Liver (tissue), 9 donors: ENCODE measurements around the gene CISTR. TPM values are rescaled to one million over a fixed set of nuclear protein-coding genes. Genes with fewer than 3 reads are reported as not detected.

Experiments
- DNase-seq: peaks from one replicate; pipeline ENCODE4 v3.0.0-alpha.2; 2017; ENCODE audit warnings: low spot score
- H3K27ac ChIP-seq, 2 donors: one replicate each; pipeline ENCODE4 v1.7.0; 2013; ENCODE audit warnings: inconsistent platforms in 2 of 2, low read length in 2 of 2, control low read depth in 1 of 2, low read depth in 1 of 2, mild to moderate bottlenecking in 1 of 2
- H3K27me3 ChIP-seq, 4 donors: one replicate each; pipeline versions ENCODE4 v1.6.1 to v1.7.0; 2013; ENCODE audit warnings: low read length in 3 of 4, inconsistent platforms in 1 of 4, mild to moderate bottlenecking in 1 of 4, moderate library complexity in 1 of 4; ENCODE audit not compliant: control insufficient read depth in 4 of 4, insufficient read depth in 4 of 4
- H3K36me3 ChIP-seq, 4 donors: one replicate each; pipeline versions ENCODE4 v1.6.1 to v1.7.0; 2013; ENCODE audit warnings: low read length in 3 of 4, mild to moderate bottlenecking in 3 of 4, low read depth in 1 of 4, moderate library complexity in 1 of 4; ENCODE audit not compliant: control insufficient read depth in 4 of 4, insufficient read depth in 3 of 4
- H3K4me1 ChIP-seq, 4 donors: one replicate each; pipeline versions ENCODE4 v1.6.1 to v1.7.0; 2013; ENCODE audit warnings: low read length in 3 of 4, mild to moderate bottlenecking in 3 of 4, moderate library complexity in 1 of 4; ENCODE audit not compliant: control insufficient read depth in 4 of 4, insufficient read depth in 4 of 4
- H3K4me3 ChIP-seq, 3 donors: one replicate each; pipeline versions ENCODE4 v1.6.1 to v1.7.0; 2013; ENCODE audit warnings: low read length in 3 of 3, control low read depth in 1 of 3, low read depth in 1 of 3, mild to moderate bottlenecking in 1 of 3
- H3K9ac ChIP-seq, 2 donors: one replicate each; pipeline ENCODE4 v1.7.0; 2013; ENCODE audit warnings: low read length in 2 of 2, mild to moderate bottlenecking in 2 of 2, moderate library complexity in 2 of 2, control low read depth in 1 of 2, low read depth in 1 of 2
- H3K9me3 ChIP-seq, 4 donors: one replicate each; pipeline versions ENCODE4 v1.6.1 to v1.7.0; 2013; ENCODE audit warnings: low read length in 3 of 4; ENCODE audit not compliant: control insufficient read depth in 4 of 4
- ATF3 ChIP-seq: IDR thresholded peaks from 2 replicates; pipeline ENCODE4 v1.6.1; 2016; ENCODE audit warnings: antibody characterized with exemption
- CTCF ChIP-seq: fragments of 150-350 bp; IDR thresholded peaks from 2 replicates; pipeline ENCODE4 v1.5.1; 2017; ENCODE audit warnings: improper control_type of control experiment, low read depth, low read length; ENCODE audit not compliant: missing input control
- EGR1 ChIP-seq, 2 donors: IDR thresholded peaks; 2 replicates each; pipeline ENCODE4 v1.6.1; 2016 to 2018; ENCODE audit warnings: antibody characterized with exemption in 2 of 2, low read depth in 2 of 2
- FOXA1 ChIP-seq: IDR thresholded peaks from 2 replicates; pipeline ENCODE4 v1.6.1; 2016; ENCODE audit warnings: antibody characterized with exemption
- FOXA2 ChIP-seq: IDR thresholded peaks from 2 replicates; pipeline ENCODE4 v1.6.1; 2016; ENCODE audit warnings: antibody characterized with exemption
- GABPA ChIP-seq, 2 donors: IDR thresholded peaks in 1 of 2; conservative IDR thresholded peaks in 1 of 2; 2 replicates each; pipeline ENCODE4 v1.6.1; 2016; ENCODE audit warnings: antibody characterized with exemption in 2 of 2, mild to moderate bottlenecking in 1 of 2, moderate library complexity in 1 of 2
- HNF4A ChIP-seq, 2 donors: conservative IDR thresholded peaks; 2 replicates each; pipeline ENCODE4 v1.6.1; 2016; ENCODE audit warnings: antibody characterized with exemption in 2 of 2, mild to moderate bottlenecking in 2 of 2
- HNF4G ChIP-seq: IDR thresholded peaks from 2 replicates; pipeline ENCODE4 v1.6.1; 2016; ENCODE audit warnings: antibody characterized with exemption
- MAX ChIP-seq: IDR thresholded peaks from 2 replicates; pipeline ENCODE4 v1.6.1; 2016; ENCODE audit warnings: antibody characterized with exemption
- NR2F2 ChIP-seq: IDR thresholded peaks from 2 replicates; pipeline ENCODE4 v1.6.1; 2016; ENCODE audit warnings: antibody characterized with exemption
- RAD21 ChIP-seq, 2 donors: IDR thresholded peaks; 2 replicates each; pipeline ENCODE4 v1.6.1; 2016; ENCODE audit warnings: antibody characterized with exemption in 2 of 2, mild to moderate bottlenecking in 2 of 2
- RXRA ChIP-seq, 2 donors: IDR thresholded peaks; 2 replicates each; pipeline ENCODE4 v1.6.1; 2017 to 2018; ENCODE audit warnings: antibody characterized with exemption in 2 of 2, mild to moderate bottlenecking in 1 of 2
- TAF1 ChIP-seq: conservative IDR thresholded peaks from 2 replicates; pipeline ENCODE4 v1.6.1; 2016; ENCODE audit warnings: antibody characterized with exemption, mild to moderate bottlenecking
- YY1 ChIP-seq: IDR thresholded peaks from 2 replicates; pipeline ENCODE4 v1.6.1; 2016; ENCODE audit warnings: antibody characterized with exemption, mild to moderate bottlenecking
- ZBTB33 ChIP-seq: IDR thresholded peaks from 2 replicates; pipeline ENCODE4 v1.6.1; 2016; ENCODE audit warnings: antibody characterized with exemption
- WGBS: extraction: QIAGEN DNeasy Blood & Tissue Kit; methylation state at CpG from one replicate; pipeline ENCODE4 v1.1.7; 2013; 5-methylcytosine and 5-hydroxymethylcytosine counted together
- polyA plus RNA-seq, 2 donors: library from polyadenylated mRNA; stranded (reverse) in 1 of 2; unstranded in 1 of 2; fragments of 200-250 nt in 1 of 2; fragments of >200 nt in 1 of 2; fragmentation: Nextera tagmentation in 1 of 2; extraction: Ambion mirVana in 1 of 2; gene quantifications; one replicate each; pipeline versions ENCODE4 v1.2.1 to v1.2.3, GENCODE V29; 2013 to 2015
- total RNA-seq, 2 donors: library from RNA; depleted of rRNA; stranded (reverse); fragments of >200 nt; gene quantifications; one replicate each; pipeline ENCODE4 v1.2.3, GENCODE V29; 2014
- donor health status: healthy.
- donor health status: healthy.
- donor health status: healthy.
- donor health status: healthy.
- donor health status: healthy.

CISTR gene
- total and polyA plus RNA-seq, 4 donors = not detected

- TF ChIP-seq ZBTB33 = no peak
Observed at GRCh38 chr12:53714004-53714403, 37.8 kb downstream of the CISTR start (continued).

- no peak for DNase-seq
- WGBS = 94% methylated on average over 9 of the region's 9 CpGs
- Histone ChIP-seq H3K4me1 (no peaks in the 10 kb centered on the region), H3K9me3 (no peaks in the 10 kb centered on the region), H3K9ac (no peak overlapping the region), H3K36me3 (peaks cover 14 to 57% (median 36%) of the 10 kb centered on the region in 4 donors), H3K27me3 (no peaks in the 10 kb centered on the region), H3K27ac (no peak overlapping the region), H3K4me3 (no peak overlapping the region)
- TF ChIP-seq TAF1 (no peak), RXRA (IDR thresholded peaks at IDR 0.05) (no peak), FOXA2 (no peak), ZBTB33 (no peak), GABPA (IDR thresholded peaks at IDR 0.05 in 1 of 2, conservative IDR thresholded peaks at IDR 0.05 in 1 of 2) (no peak), ATF3 (no peak), HNF4G (no peak), EGR1 (IDR thresholded peaks at IDR 0.05; ENCODE audit: low read depth in 2 of 2) (no peak), MAX (no peak), CTCF (no peak), RAD21 (IDR thresholded peaks at IDR 0.05) (no peak), NR2F2 (no peak), YY1 (no peak), HNF4A (conservative IDR thresholded peaks at IDR 0.05) (no peak)
Observed at GRCh38 chr12:53713516-53713915, 38.3 kb downstream of the CISTR start.

- Histone ChIP-seq H3K4me1 (no peaks in the 10 kb centered on the region), H3K27ac (no peak overlapping the region), H3K27me3 (no peaks in the 10 kb centered on the region), H3K36me3 (peaks cover 14 to 55% (median 33%) of the 10 kb centered on the region in 4 donors), H3K9ac (no peak overlapping the region), H3K9me3 (no peaks in the 10 kb centered on the region), H3K4me3 (no peak overlapping the region)
- 89% methylated on average over 8 of the region's 8 CpGs for WGBS
- TF ChIP-seq MAX (no peak), FOXA1 (no peak), RXRA (IDR thresholded peaks at IDR 0.05) (no peak)
- no peak for DNase-seq
Observed at GRCh38 chr12:53712059-53712643, 39.6 kb downstream of the CISTR start.
